C4-2B (cell line): ENCODE results near the gene CRPPA.

Experiments used
- H3K27ac ChIP-seq: fragments of 450-650 bp; 2 replicates; pipeline ENCODE4 v1.5.1; 2017
- ZFX ChIP-seq: fragments of 450-650 bp; IDR thresholded peaks from 2 replicates; pipeline ENCODE4 v1.6.1; 2017
- TF ChIP-seq, protein P1 (sequence below): fragments of 450-650 bp; conservative IDR thresholded peaks from 2 replicates; pipeline ENCODE4 v1.5.1; 2017; ENCODE audit warnings: mild to moderate bottlenecking

CRPPA gene

DNA sequence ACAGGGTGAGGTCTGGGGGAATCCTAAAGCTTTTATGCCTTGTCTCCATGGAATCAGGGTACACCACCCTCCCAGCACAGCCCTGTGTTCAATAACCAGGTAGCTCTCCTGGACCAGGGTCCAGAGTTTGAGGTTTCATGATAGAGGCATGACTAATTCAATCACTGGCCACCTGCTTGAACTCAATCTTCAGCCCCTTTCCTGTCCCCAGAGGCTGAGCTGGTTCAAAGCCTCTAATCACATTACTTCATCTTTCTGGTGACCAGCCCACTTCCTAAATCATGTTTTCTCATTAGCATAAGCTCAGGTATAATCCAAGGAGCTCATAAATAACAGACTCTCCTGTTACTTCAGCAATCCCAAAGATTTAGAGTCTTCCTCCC is 20.5 kb downstream of the CRPPA start:
- TF ChIP-seq, protein P1, sequence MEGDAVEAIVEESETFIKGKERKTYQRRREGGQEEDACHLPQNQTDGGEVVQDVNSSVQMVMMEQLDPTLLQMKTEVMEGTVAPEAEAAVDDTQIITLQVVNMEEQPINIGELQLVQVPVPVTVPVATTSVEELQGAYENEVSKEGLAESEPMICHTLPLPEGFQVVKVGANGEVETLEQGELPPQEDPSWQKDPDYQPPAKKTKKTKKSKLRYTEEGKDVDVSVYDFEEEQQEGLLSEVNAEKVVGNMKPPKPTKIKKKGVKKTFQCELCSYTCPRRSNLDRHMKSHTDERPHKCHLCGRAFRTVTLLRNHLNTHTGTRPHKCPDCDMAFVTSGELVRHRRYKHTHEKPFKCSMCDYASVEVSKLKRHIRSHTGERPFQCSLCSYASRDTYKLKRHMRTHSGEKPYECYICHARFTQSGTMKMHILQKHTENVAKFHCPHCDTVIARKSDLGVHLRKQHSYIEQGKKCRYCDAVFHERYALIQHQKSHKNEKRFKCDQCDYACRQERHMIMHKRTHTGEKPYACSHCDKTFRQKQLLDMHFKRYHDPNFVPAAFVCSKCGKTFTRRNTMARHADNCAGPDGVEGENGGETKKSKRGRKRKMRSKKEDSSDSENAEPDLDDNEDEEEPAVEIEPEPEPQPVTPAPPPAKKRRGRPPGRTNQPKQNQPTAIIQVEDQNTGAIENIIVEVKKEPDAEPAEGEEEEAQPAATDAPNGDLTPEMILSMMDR = no peak
- TF ChIP-seq ZFX = no peak
- peak overlapping the region; percentile 83 for H3K27ac ChIP-seq

DNA sequence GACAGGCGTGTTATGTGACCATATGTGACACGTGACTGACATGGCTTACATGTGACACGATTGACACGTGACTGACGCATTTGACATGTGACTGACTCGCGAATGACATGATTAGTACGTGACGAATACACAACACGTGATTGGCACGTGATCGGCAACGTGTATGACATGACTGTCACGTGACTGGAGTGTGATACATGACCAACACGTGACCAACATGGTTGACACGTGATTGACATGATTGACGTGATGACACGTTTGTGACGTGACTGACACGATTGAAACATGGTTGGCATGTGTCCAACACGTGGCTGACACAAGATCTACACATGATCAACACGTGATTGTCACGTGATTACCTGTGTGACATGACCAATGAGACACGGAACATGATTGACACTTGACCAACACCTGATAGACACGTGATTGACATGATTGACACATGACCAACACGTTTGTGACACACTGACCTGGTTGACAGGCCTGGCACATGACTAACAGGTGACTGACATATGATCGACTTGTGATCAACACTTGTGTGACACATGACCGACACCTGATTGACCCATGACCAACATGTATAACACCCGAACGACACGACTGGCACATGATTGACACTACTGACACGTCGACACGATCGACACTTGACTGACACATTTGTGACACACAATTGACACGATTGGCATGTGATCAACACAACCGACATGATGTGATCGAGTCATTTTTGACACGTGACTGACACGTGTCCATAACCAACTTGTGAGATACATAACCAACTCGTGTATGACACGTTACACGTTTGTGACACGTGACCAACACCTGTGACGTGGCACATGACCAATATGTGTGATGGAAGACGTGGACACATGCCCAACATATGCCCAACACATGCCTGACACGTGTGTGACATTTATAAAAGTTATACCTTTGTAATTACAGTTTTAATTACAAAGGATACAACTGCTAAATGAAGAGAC is 21.1 kb downstream of the CRPPA start:
- peak overlapping the region; percentile 83 for H3K27ac ChIP-seq
- TF ChIP-seq, protein P1 = no peak
- no peak for TF ChIP-seq ZFX

DNA sequence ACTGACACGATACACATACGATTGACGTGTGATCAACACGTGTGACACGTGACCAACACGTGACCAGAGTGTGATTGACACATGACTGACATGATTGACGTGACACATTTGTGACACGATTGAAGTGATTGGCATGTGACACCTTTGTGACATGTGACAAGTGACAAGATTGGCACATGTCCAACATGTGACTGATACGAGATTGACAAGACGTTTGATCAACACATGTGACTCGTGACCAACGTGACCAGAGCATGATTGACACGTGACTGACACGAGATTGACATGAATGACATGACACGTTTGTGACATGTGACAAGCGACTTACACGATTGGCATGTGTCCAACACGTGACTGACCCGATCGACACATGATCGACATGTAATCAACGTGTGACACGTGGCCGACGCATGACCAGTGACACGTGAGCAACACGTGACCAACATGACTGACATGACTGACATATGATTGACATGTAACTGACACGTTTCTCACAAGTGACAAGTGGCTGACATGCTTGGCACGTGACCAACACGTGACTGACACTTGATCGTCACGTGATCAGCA is 22.0 kb downstream of the CRPPA start:
- no peak for TF ChIP-seq ZFX
- TF ChIP-seq, protein P1 = no peak
- no peak overlapping the region for H3K27ac ChIP-seq

DNA sequence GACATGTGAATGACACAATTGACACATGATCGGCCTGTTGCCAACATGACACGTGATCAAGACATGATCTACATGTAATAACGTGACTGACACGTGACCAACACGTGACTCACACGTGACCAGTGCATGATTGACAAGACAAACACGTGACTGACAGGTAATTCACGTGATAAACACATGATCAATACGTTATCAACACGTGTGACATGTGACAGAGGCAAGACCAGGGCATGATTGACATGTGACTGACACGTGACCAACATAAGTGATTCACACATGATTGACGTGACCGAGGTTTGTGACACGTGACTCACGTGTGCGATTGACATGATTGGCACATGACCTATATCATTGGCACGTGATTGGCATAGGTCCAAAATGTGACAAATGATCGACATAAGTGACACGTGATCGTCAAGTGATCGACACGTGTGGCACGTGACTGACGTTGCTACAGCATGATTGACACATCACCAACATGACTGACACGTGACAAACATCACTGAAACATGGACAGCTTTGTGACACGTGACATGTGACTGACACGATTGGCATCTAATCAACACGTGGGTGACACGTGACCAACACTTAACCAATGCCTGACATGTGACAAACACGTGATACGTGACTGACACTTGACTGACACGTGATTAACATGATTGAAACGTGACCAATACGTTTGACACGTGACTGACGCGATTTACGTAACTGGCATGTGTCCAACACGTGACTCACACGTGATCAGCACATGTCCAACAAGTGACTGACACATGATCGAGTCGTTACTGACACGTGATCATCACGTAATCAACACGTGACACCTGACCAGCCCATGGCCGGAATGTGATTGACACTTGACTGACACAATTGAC is 23.0 kb downstream of the CRPPA start:
- TF ChIP-seq, protein P1 = no peak
- no peak for TF ChIP-seq ZFX
- no peak overlapping the region for H3K27ac ChIP-seq

DNA sequence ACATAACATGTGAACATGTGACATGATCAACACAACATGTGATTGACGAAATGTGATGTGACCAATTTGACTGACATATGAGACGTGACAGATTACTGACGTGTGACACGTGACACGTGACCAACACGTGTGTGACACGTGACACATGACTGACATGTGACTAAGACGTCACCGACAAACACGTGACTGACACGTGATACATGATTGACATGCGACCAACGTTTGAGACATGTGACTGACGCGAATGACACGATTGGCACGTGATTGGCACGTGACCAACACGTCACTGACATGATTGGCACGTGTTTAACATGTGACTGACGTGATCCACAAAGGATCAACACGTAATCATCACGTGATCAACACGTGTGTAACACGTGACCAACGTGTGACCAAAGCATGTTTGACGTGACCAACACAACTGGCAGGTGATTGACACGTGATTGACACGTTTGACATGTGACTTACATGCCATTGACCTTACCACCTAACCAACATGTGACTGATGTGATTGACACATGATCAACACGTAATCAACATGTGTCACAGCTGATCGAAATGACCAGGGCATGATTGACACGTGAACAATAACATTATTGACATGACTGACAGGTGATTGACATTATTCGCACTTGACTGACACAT is 23.7 kb downstream of the CRPPA start:
- no peak overlapping the region for H3K27ac ChIP-seq
- TF ChIP-seq, protein P1 = no peak

DNA sequence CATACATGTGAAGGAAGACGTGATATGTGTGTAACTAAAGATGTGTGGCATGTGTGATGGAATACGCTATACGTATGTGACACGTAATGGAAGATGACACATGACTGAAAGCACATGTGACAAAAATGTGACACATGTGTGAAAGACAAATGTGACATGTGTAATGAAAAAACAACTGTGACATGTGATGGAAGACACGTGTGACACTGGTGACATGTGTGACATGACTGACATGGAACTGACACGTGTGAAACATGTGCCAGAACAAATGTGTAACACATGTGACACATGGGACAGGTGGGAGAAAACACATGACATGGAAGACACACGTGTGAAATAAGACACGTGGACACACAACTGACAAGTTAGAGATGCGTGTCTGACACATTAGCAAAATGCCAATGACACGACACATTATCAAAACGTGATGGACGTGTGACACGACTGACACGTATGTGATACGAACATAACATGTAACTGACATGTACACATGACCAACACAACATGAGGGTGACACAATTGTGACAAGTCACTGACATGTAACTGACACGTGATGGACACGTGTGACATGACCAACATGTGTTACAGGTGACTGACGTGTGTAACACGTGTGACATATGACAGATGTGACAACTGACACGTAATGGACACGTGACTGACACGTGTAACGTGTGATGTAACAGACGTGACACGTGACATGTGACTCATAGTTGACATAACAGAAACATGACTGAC is 24.4 kb downstream of the CRPPA start:
- no peak overlapping the region for H3K27ac ChIP-seq
- TF ChIP-seq ZFX = no peak
- TF ChIP-seq, protein P1 = no peak
